ENCODE results near the gene WDR49.
A peak's percentile ranks its signal among the peaks of the same experiment; 100 is the strongest.

Gene WDR49

GRCh38 chr3:167653760-167654159 lies at the start of gene WDR49:
WDR49 (minus strand) TSS chr3:167653942; CDS start chr3:167653425, 517 bp downstream.
- no peak for DNase-seq (ENCODE audit: low read depth, low spot score)

GRCh38 chr3:167700926-167701325 lies 47.2 kb upstream of the WDR49 start:
- DNase-seq (ENCODE audit: low read depth, low spot score): no peak

GRCh38 chr3:167700046-167700445 lies 46.3 kb upstream of the WDR49 start:
- no peak for DNase-seq (ENCODE audit: low read depth, low spot score)

GRCh38 chr3:167694121-167694520 lies 40.4 kb upstream of the WDR49 start:
- DNase-seq (ENCODE audit: low read depth, low spot score): no peak

- no peak for DNase-seq (ENCODE audit: low read depth, low spot score)
Measured at GRCh38 chr3:167691366-167691765, 37.6 kb upstream of the WDR49 start.

- DNase-seq (ENCODE audit: low read depth, low spot score): peak; percentile 2
Measured at GRCh38 chr3:167684388-167684993, 30.7 kb upstream of the WDR49 start.

- DNase-seq (ENCODE audit: low read depth, low spot score): no peak
Measured at GRCh38 chr3:167679526-167679925, 25.8 kb upstream of the WDR49 start.

- DNase-seq (ENCODE audit: low read depth, low spot score): no peak
Measured at GRCh38 chr3:167675848-167676247, 22.1 kb upstream of the WDR49 start.

GRCh38 chr3:167673221-167673620 lies 19.5 kb upstream of the WDR49 start:
- DNase-seq (ENCODE audit: low read depth, low spot score): no peak

GRCh38 chr3:167671878-167672427 lies 18.2 kb upstream of the WDR49 start:
- no peak for DNase-seq (ENCODE audit: low read depth, low spot score)

GRCh38 chr3:167669699-167670098 lies 16.0 kb upstream of the WDR49 start:
- DNase-seq (ENCODE audit: low read depth, low spot score): no peak

- no peak for DNase-seq (ENCODE audit: low read depth, low spot score)
Measured at GRCh38 chr3:167668651-167669050, 14.9 kb upstream of the WDR49 start.

GRCh38 chr3:167666563-167666962 lies 12.8 kb upstream of the WDR49 start:
- no peak for DNase-seq (ENCODE audit: low read depth, low spot score)

- DNase-seq (ENCODE audit: low read depth, low spot score): no peak
Measured at GRCh38 chr3:167662919-167663400, 9.2 kb upstream of the WDR49 start.

- no peak for DNase-seq (ENCODE audit: low read depth, low spot score)
Measured at GRCh38 chr3:167657684-167658225, 4.0 kb upstream of the WDR49 start.

- no peak for DNase-seq (ENCODE audit: low read depth, low spot score)
Measured at GRCh38 chr3:167656821-167657220, 3.1 kb upstream of the WDR49 start.

GRCh38 chr3:167653155-167653554 lies 587 bp downstream of the WDR49 start:
- no peak for DNase-seq (ENCODE audit: low read depth, low spot score)

- no peak for DNase-seq (ENCODE audit: low read depth, low spot score)
Measured at GRCh38 chr3:167651826-167652225, 1.9 kb downstream of the WDR49 start.

- DNase-seq (ENCODE audit: low read depth, low spot score): no peak
Measured at GRCh38 chr3:167650459-167650858, 3.3 kb downstream of the WDR49 start.

- no peak for DNase-seq (ENCODE audit: low read depth, low spot score)
Measured at GRCh38 chr3:167649746-167650145, 4.0 kb downstream of the WDR49 start.

- no peak for DNase-seq (ENCODE audit: low read depth, low spot score)
Measured at GRCh38 chr3:167644611-167645010, 9.1 kb downstream of the WDR49 start.

- no peak for DNase-seq (ENCODE audit: low read depth, low spot score)
Measured at GRCh38 chr3:167631471-167631870, 22.3 kb downstream of the WDR49 start.

- DNase-seq (ENCODE audit: low read depth, low spot score): no peak
Measured at GRCh38 chr3:167626490-167626889, 27.3 kb downstream of the WDR49 start.

All from activated naive CD8-positive, alpha-beta T cell treated with anti-CD3 and anti-CD28 coated beads, Interleukin-2, amount 50 U/mL, for 16 hours (primary cell).